K562 (cell line): ENCODE measurements around the gene NR0B2. TPM values are rescaled to one million over a fixed set of nuclear protein-coding genes. Genes with fewer than 3 reads are reported as not detected.

Experiments used
- ARHGAP35 ChIP-seq: fragments of 450-650 bp; IDR thresholded peaks from 2 replicates; pipeline ENCODE4 v1.6.1; 2018; ENCODE audit not compliant: partially characterized antibody
- ATF7 ChIP-seq: fragments of 450-650 bp; IDR thresholded peaks from 2 replicates; pipeline ENCODE4 v1.7.1; 2014; ENCODE audit warnings: mild to moderate bottlenecking, moderate library complexity
- COPS2 ChIP-seq: fragments of 450-650 bp; conservative IDR thresholded peaks from 2 replicates; pipeline ENCODE4 v1.6.1; 2016; ENCODE audit warnings: mild to moderate bottlenecking, moderate library complexity
- CREM ChIP-seq: IDR thresholded peaks from 2 replicates; pipeline ENCODE4 v1.6.1; 2014; ENCODE audit warnings: antibody characterized with exemption, low read depth
- DMBX1 ChIP-seq: fragments of 250-450 bp; sonication (Bioruptor Pico); IDR thresholded peaks from 2 replicates; pipeline ENCODE4 v1.8.0; 2022; ENCODE audit warnings: inconsistent platforms, mild to moderate bottlenecking, moderate library complexity, borderline replicate concordance
- HOMEZ ChIP-seq: fragments of 250-450 bp; sonication (Bioruptor Pico); IDR thresholded peaks from 2 replicates; pipeline ENCODE4 v1.4.0; 2020; ENCODE audit warnings: mild to moderate bottlenecking, moderate library complexity
- MAFK ChIP-seq: IDR thresholded peaks from 2 replicates; pipeline ENCODE4 v1.6.1; 2011; ENCODE audit warnings: low read length, improper control_type of control experiment
- MTA3 ChIP-seq: fragments of 450-650 bp; formaldehyde crosslinking; IDR thresholded peaks from 2 replicates; pipeline ENCODE4 v1.6.1; 2017; ENCODE audit warnings: mild to moderate bottlenecking, borderline replicate concordance
- NCOA4 ChIP-seq: fragments of 450-650 bp; IDR thresholded peaks from 2 replicates; pipeline ENCODE4 v1.6.1; 2018; ENCODE audit warnings: mild to moderate bottlenecking; ENCODE audit not compliant: partially characterized antibody
- NR1H2 ChIP-seq: sonication (generic); formaldehyde crosslinking; IDR thresholded peaks from 2 replicates; pipeline ENCODE4 v1.4.0; 2020; ENCODE audit warnings: mild to moderate bottlenecking, missing genetic modification reagents
- NUFIP1 ChIP-seq: fragments of 450-650 bp; IDR thresholded peaks from 2 replicates; pipeline ENCODE4 v1.6.1; 2018; ENCODE audit not compliant: partially characterized antibody
- SREBF1 ChIP-seq: fragments of 150-350 bp; IDR thresholded peaks from 2 replicates; pipeline ENCODE4 v1.6.1; 2014; ENCODE audit warnings: antibody characterized with exemption, low read depth, low read length, borderline replicate concordance
- THAP7 ChIP-seq: fragments of 250-450 bp; sonication (Bioruptor Pico); IDR thresholded peaks from 2 replicates; pipeline ENCODE4 v1.5.0; 2021
- ZNF175 ChIP-seq: fragments of 200-800 bp; sonication (Bioruptor generic); IDR thresholded peaks from 2 replicates; pipeline ENCODE4 v1.6.1; 2016; ENCODE audit warnings: low read depth, mild to moderate bottlenecking, missing genetic modification characterization, missing compliant biosample characterization
- ZNF324 ChIP-seq: fragments of 250-450 bp; sonication (Bioruptor Pico); IDR thresholded peaks from 2 replicates; pipeline ENCODE4 v1.4.0; 2020; ENCODE audit warnings: mild to moderate bottlenecking
- ZNF384 ChIP-seq: IDR thresholded peaks from 2 replicates; pipeline ENCODE4 v1.6.1; 2012; ENCODE audit warnings: low read depth, low read length, improper control_type of control experiment
- ZNF699 ChIP-seq: fragments of 250-450 bp; sonication (Bioruptor Pico); IDR thresholded peaks from 2 replicates; pipeline ENCODE4 v1.8.0; 2021; ENCODE audit warnings: mild to moderate bottlenecking, moderate library complexity; ENCODE audit not compliant: insufficient replicate concordance
- ZNF764 ChIP-seq: fragments of 250-450 bp; sonication (Bioruptor Pico); IDR thresholded peaks from 2 replicates; pipeline ENCODE4 v1.4.0; 2020; ENCODE audit warnings: low read depth, mild to moderate bottlenecking, moderate library complexity
- polyA plus RNA-seq, 8 experiments: library from polyadenylated mRNA; depleted of rRNA in 4 of 8; stranded (reverse) in 5 of 8; unstranded in 3 of 8; fragments of >200 nt; fragmentation: Nextera tagmentation in 2 of 8; fragmentation: Illumina TruSeq in 1 of 8; extraction: Ambion mirVana in 2 of 8; extraction: Trizol in 1 of 8; gene quantifications; 2 replicates each; pipeline versions ENCODE4 v1.2.1 to v1.2.3, GENCODE V29; 2011 to 2014; ENCODE audit warnings: inconsistent platforms in 1 of 8, missing spikeins in 1 of 8
- total RNA-seq, 7 experiments: library from RNA; depleted of rRNA in 6 of 7; stranded (reverse); fragments of >200 nt in 6 of 7; fragmentation: Illumina TruSeq in 2 of 7; extraction: Trizol in 2 of 7; gene quantifications; 2 replicates each; pipeline versions ENCODE4 v1.2.1 to v1.2.3, GENCODE V29; 2011 to 2021; ENCODE audit warnings: low replicate concordance in 1 of 7
- TF ChIP-seq, protein P1 (sequence below): fragments of 250-450 bp; sonication (Bioruptor Pico); IDR thresholded peaks from 2 replicates; pipeline ENCODE4 v1.8.0; 2021; ENCODE audit warnings: moderate library complexity, mild to moderate bottlenecking, inconsistent platforms
- TF ChIP-seq, protein P2 (sequence below): fragments of 250-450 bp; sonication (Bioruptor Pico); IDR thresholded peaks from 2 replicates; pipeline ENCODE4 v1.5.0; 2020; ENCODE audit warnings: mild to moderate bottlenecking, borderline replicate concordance

Gene NR0B2
- total and polyA plus RNA-seq, 9 of the 15 experiments (the other 6 are each of a cell fraction or from before 2014, with no cell fraction given): not detected

DNA sequence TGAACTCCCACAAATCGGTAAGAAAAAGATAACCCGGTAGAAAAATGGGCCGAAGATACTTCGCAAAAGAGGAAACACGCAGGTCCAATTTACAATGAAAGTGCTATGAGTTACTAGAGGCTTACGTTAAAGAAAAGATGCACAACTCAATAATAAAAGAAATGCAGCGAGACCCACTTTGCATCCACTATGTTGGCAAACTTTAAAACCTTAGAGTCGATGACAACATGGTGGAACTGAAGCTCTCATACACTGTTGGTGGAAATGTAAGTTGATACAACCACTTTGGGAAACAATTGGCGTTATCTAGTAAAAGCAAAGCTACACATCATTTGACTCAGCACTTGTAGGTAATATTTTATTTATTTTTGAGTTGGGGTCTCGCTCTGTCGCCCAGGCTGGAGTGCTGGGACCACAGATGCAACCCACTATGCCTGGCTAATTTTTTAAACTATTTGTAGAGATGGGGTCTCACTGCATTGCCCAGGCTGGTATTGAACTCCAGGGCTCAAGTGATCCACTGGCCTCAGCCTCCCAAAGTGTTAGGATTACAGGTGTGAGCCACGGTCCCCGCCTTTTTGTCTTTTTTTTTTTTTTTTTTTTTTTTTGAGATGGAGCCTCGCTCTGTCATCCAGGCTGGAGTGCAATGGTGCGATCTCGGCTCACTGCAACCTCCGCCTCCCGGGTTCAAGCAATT lies 12.8 kb downstream of the NR0B2 start (continued):
- TF ChIP-seq ZNF384 (no peak), ATF7 (no peak), MAFK (no peak), ARHGAP35 (no peak), ZNF324 (CRISPR knock-in tag) (no peak), CREM (no peak), MTA3 (no peak), NR1H2 (CRISPR knock-in tag) (no peak), ZNF764 (CRISPR knock-in tag) (no peak), ZNF175 (CRISPR knock-in tag) (peak; percentile 31; the same call in 1 of the 2 replicates), SREBF1 (no peak), NCOA4 (no peak), HOMEZ (no peak), COPS2 (no peak), NUFIP1 (no peak), THAP7 (CRISPR knock-in tag) (no peak), ZNF699 (CRISPR knock-in tag) (no peak), DMBX1 (CRISPR knock-in tag) (no peak)
- TF ChIP-seq, protein P1, sequence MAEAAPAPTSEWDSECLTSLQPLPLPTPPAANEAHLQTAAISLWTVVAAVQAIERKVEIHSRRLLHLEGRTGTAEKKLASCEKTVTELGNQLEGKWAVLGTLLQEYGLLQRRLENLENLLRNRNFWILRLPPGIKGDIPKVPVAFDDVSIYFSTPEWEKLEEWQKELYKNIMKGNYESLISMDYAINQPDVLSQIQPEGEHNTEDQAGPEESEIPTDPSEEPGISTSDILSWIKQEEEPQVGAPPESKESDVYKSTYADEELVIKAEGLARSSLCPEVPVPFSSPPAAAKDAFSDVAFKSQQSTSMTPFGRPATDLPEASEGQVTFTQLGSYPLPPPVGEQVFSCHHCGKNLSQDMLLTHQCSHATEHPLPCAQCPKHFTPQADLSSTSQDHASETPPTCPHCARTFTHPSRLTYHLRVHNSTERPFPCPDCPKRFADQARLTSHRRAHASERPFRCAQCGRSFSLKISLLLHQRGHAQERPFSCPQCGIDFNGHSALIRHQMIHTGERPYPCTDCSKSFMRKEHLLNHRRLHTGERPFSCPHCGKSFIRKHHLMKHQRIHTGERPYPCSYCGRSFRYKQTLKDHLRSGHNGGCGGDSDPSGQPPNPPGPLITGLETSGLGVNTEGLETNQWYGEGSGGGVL (CRISPR knock-in tag): no peak
- TF ChIP-seq, protein P2, sequence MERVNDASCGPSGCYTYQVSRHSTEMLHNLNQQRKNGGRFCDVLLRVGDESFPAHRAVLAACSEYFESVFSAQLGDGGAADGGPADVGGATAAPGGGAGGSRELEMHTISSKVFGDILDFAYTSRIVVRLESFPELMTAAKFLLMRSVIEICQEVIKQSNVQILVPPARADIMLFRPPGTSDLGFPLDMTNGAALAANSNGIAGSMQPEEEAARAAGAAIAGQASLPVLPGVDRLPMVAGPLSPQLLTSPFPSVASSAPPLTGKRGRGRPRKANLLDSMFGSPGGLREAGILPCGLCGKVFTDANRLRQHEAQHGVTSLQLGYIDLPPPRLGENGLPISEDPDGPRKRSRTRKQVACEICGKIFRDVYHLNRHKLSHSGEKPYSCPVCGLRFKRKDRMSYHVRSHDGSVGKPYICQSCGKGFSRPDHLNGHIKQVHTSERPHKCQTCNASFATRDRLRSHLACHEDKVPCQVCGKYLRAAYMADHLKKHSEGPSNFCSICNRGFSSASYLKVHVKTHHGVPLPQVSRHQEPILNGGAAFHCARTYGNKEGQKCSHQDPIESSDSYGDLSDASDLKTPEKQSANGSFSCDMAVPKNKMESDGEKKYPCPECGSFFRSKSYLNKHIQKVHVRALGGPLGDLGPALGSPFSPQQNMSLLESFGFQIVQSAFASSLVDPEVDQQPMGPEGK (CRISPR knock-in tag): no peak
